WTC11 (cell line): ENCODE measurements around the gene LAMTOR1. TPM values are rescaled to one million over a fixed set of nuclear protein-coding genes. Genes with fewer than 3 reads are reported as not detected.
"Not testable (repeated sequence)": the region's sequence is repeated elsewhere in the genome, so short reads cannot be mapped to it uniquely, and the experiment has no call there.

ENCODE experiments used
- ATAC-seq: fragments of 200-7000 bp; cut with Tn5 transposase; 2 replicates; pipeline ENCODE4 v1.10.0; 2021; ENCODE audit warnings: mild to moderate bottlenecking, moderate library complexity
- CTCF ChIA-PET: fragments of 300-600 bp; sonication (Branson Sonifier 250); formaldehyde crosslinking; loops from one replicate; lab custom pipeline; 2021; ENCODE audit warnings: antibody characterized with exemption; lab: Charles Lee
- POLR2A ChIA-PET: fragments of 350-600 bp; sonication (Branson Sonifier 250); formaldehyde crosslinking; loops from one replicate; lab custom pipeline; 2021; ENCODE audit warnings: antibody characterized with exemption; lab: Charles Lee
- DNase-seq: peaks from one replicate; pipeline ENCODE4 v3.0.0; 2021; ENCODE audit warnings: low spot score
- H3K27ac Mint-ChIP-seq: 2 replicates; pipeline ENCODE4 v1.8.0; 2021; ENCODE audit warnings: mixed read lengths
- H3K27me3 Mint-ChIP-seq: 2 replicates; pipeline ENCODE4 v1.8.0; 2021; ENCODE audit warnings: low read depth, mild to moderate bottlenecking, moderate library complexity, mixed read lengths
- H3K36me3 Mint-ChIP-seq: 2 replicates; pipeline ENCODE4 v1.8.0; 2021; ENCODE audit warnings: mixed read lengths
- H3K4me1 Mint-ChIP-seq: 2 replicates; pipeline ENCODE4 v1.8.0; 2022; ENCODE audit warnings: mixed read lengths
- H3K4me3 Mint-ChIP-seq: 2 replicates; pipeline ENCODE4 v1.8.0; 2021; ENCODE audit warnings: mild to moderate bottlenecking, moderate library complexity, mixed read lengths
- H3K9me3 Mint-ChIP-seq: 2 replicates; pipeline ENCODE4 v1.8.0; 2021; ENCODE audit warnings: mixed read lengths
- CREM ChIP-seq: sonication (generic); formaldehyde crosslinking; IDR thresholded peaks from 2 replicates; pipeline ENCODE4 v1.8.1; 2022; ENCODE audit warnings: mild to moderate bottlenecking, missing genetic modification reagents, moderate library complexity
- ETV6 ChIP-seq: sonication (generic); formaldehyde crosslinking; IDR thresholded peaks from 2 replicates; pipeline ENCODE4 v1.8.1; 2022; ENCODE audit warnings: mild to moderate bottlenecking, missing genetic modification reagents
- FOXK1 ChIP-seq: sonication (generic); formaldehyde crosslinking; IDR thresholded peaks from 2 replicates; pipeline ENCODE4 v1.8.0; 2022; ENCODE audit warnings: mild to moderate bottlenecking, moderate library complexity, missing genetic modification reagents
- IRF2 ChIP-seq: sonication (generic); formaldehyde crosslinking; IDR thresholded peaks from 2 replicates; pipeline ENCODE4 v1.8.0; 2022; ENCODE audit warnings: low read depth, missing genetic modification reagents, borderline replicate concordance
- JUN ChIP-seq: sonication (generic); formaldehyde crosslinking; IDR thresholded peaks from 2 replicates; pipeline ENCODE4 v1.8.0; 2023; ENCODE audit warnings: mild to moderate bottlenecking, missing genetic modification reagents
- NR3C1 ChIP-seq: sonication (generic); formaldehyde crosslinking; conservative IDR thresholded peaks from 2 replicates; pipeline ENCODE4 v1.8.1; 2023; ENCODE audit warnings: low read depth, mild to moderate bottlenecking, missing genetic modification reagents
- OVOL2 ChIP-seq: fragments of 250-450 bp; sonication (Bioruptor Pico); IDR thresholded peaks from 2 replicates; pipeline ENCODE4 v1.9.0; 2021; ENCODE audit warnings: mild to moderate bottlenecking, borderline replicate concordance
- RELA ChIP-seq: sonication (generic); formaldehyde crosslinking; IDR thresholded peaks from 2 replicates; pipeline ENCODE4 v1.8.1; 2022; ENCODE audit warnings: missing genetic modification reagents, mild to moderate bottlenecking, borderline replicate concordance
- TEAD1 ChIP-seq: sonication (generic); formaldehyde crosslinking; IDR thresholded peaks from 2 replicates; pipeline ENCODE4 v1.8.0; 2022; ENCODE audit warnings: mild to moderate bottlenecking, missing genetic modification reagents
- ZBTB21 ChIP-seq: sonication (generic); formaldehyde crosslinking; IDR thresholded peaks from 2 replicates; pipeline ENCODE4 v1.8.1; 2023; ENCODE audit warnings: mild to moderate bottlenecking, missing genetic modification reagents, borderline replicate concordance
- ZNF263 ChIP-seq: sonication (generic); formaldehyde crosslinking; IDR thresholded peaks from 2 replicates; pipeline ENCODE4 v1.8.1; 2022; ENCODE audit warnings: low read depth, mild to moderate bottlenecking, moderate library complexity, missing genetic modification reagents
- ZNF317 ChIP-seq: sonication (generic); formaldehyde crosslinking; IDR thresholded peaks from 2 replicates; pipeline ENCODE4 v1.8.1; 2023; ENCODE audit warnings: low read depth, mild to moderate bottlenecking, moderate library complexity, missing genetic modification reagents, borderline replicate concordance
- ZNF671 ChIP-seq: fragments of 250-450 bp; sonication (Bioruptor Pico); IDR thresholded peaks from 2 replicates; pipeline ENCODE4 v1.8.0; 2021; ENCODE audit warnings: mild to moderate bottlenecking
- total RNA-seq: library from RNA; stranded (reverse); gene quantifications from 3 replicates; pipeline ENCODE4 v1.2.3, GENCODE V29; 2021
- TF ChIP-seq, protein P1 (sequence below): fragments of 250-450 bp; sonication (Bioruptor Pico); IDR thresholded peaks from 2 replicates; pipeline ENCODE4 v1.9.0; 2021; ENCODE audit warnings: mild to moderate bottlenecking
- TF ChIP-seq, protein P2 (sequence below): sonication (generic); formaldehyde crosslinking; IDR thresholded peaks from 2 replicates; pipeline ENCODE4 v1.8.1; 2022; ENCODE audit warnings: mild to moderate bottlenecking, moderate library complexity, missing genetic modification reagents
- TF ChIP-seq, protein P3 (sequence below): sonication (generic); formaldehyde crosslinking; IDR thresholded peaks from 2 replicates; pipeline ENCODE4 v1.8.0; 2022; ENCODE audit warnings: missing genetic modification reagents
- TF ChIP-seq, protein P4 (sequence below): sonication (generic); formaldehyde crosslinking; IDR thresholded peaks from 2 replicates; pipeline ENCODE4 v1.8.1; 2023; ENCODE audit warnings: mild to moderate bottlenecking, missing genetic modification reagents
- TF ChIP-seq, protein P5 (sequence below): sonication (generic); formaldehyde crosslinking; IDR thresholded peaks from 2 replicates; pipeline ENCODE4 v1.8.0; 2022; ENCODE audit warnings: mild to moderate bottlenecking, missing genetic modification reagents

The LAMTOR1 gene
- total RNA-seq, 1 experiment from 2014 or later = 79.4 TPM

DNA sequence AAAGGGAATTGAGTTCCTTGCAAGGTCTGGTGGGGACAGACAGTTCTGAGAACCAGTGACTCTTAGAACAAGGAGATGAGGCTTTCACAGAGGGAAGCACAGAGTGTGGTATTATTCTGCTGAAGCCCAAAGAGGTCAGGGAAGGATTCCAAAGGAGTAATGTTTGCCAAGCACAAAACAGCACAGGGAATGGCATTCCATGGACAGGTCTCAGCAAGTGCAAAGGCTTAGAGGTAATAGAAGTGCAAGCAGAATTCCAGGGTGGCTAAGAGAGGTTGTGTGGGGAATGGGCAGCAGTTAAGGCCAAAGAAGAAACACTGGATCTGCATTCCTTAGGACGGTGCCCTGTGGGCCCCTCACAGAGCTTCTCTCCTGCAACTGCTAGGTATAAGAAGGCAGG is 39.0 kb upstream of the LAMTOR1 start:
- H3K27me3 Mint-ChIP-seq = peaks cover 27% of the 10 kb centered on the region
- ATAC-seq, H3K4me1 Mint-ChIP-seq, POLR2A ChIA-PET, DNase-seq, H3K36me3 Mint-ChIP-seq, H3K4me3 Mint-ChIP-seq, H3K27ac Mint-ChIP-seq, H3K9me3 Mint-ChIP-seq: not testable (repeated sequence)
- CTCF ChIA-PET = interaction anchor here (0.8 kb wide), 1 partner anchor 39 kb away, joined by 4 read pairs; no protein-coding TSS in a partner anchor

DNA sequence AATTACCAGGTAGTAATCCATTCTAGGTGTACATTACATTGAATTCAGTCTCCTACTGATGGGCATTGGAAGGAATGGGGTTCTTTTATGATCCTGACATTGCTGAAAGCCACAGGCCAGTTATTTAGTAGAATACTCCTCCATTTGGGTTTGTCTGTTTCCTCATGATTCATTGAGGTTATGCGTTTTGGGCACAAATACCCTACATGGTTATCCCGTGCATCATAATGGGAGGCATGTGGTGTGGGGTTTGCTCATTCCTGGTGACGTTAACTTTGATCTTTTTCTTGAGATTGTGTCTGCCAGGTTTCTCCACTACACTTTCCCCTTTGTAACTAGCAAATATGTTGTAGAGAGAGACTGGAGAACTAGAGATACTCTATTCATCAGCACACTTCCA is 38.0 kb upstream of the LAMTOR1 start:
- DNase-seq = no peak
- no peak overlapping the region for H3K27ac Mint-ChIP-seq
- H3K27me3 Mint-ChIP-seq = peaks cover 27% of the 10 kb centered on the region
- no peak overlapping the region for H3K4me3 Mint-ChIP-seq
- no peak for TF ChIP-seq IRF2 (CRISPR knock-in tag)
- TF ChIP-seq, protein P1, sequence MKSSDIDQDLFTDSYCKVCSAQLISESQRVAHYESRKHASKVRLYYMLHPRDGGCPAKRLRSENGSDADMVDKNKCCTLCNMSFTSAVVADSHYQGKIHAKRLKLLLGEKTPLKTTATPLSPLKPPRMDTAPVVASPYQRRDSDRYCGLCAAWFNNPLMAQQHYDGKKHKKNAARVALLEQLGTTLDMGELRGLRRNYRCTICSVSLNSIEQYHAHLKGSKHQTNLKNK (CRISPR knock-in tag) = no peak
- no peak for TF ChIP-seq ZNF263 (CRISPR knock-in tag)
- TF ChIP-seq, protein P2, sequence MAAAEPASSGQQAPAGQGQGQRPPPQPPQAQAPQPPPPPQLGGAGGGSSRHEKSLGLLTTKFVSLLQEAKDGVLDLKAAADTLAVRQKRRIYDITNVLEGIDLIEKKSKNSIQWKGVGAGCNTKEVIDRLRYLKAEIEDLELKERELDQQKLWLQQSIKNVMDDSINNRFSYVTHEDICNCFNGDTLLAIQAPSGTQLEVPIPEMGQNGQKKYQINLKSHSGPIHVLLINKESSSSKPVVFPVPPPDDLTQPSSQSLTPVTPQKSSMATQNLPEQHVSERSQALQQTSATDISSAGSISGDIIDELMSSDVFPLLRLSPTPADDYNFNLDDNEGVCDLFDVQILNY (CRISPR knock-in tag) = no peak
- TF ChIP-seq ZNF317 (CRISPR knock-in tag) = no peak
- no peak for TF ChIP-seq RELA (CRISPR knock-in tag)
- TF ChIP-seq FOXK1 (CRISPR knock-in tag) = no peak
- TF ChIP-seq, protein P3, sequence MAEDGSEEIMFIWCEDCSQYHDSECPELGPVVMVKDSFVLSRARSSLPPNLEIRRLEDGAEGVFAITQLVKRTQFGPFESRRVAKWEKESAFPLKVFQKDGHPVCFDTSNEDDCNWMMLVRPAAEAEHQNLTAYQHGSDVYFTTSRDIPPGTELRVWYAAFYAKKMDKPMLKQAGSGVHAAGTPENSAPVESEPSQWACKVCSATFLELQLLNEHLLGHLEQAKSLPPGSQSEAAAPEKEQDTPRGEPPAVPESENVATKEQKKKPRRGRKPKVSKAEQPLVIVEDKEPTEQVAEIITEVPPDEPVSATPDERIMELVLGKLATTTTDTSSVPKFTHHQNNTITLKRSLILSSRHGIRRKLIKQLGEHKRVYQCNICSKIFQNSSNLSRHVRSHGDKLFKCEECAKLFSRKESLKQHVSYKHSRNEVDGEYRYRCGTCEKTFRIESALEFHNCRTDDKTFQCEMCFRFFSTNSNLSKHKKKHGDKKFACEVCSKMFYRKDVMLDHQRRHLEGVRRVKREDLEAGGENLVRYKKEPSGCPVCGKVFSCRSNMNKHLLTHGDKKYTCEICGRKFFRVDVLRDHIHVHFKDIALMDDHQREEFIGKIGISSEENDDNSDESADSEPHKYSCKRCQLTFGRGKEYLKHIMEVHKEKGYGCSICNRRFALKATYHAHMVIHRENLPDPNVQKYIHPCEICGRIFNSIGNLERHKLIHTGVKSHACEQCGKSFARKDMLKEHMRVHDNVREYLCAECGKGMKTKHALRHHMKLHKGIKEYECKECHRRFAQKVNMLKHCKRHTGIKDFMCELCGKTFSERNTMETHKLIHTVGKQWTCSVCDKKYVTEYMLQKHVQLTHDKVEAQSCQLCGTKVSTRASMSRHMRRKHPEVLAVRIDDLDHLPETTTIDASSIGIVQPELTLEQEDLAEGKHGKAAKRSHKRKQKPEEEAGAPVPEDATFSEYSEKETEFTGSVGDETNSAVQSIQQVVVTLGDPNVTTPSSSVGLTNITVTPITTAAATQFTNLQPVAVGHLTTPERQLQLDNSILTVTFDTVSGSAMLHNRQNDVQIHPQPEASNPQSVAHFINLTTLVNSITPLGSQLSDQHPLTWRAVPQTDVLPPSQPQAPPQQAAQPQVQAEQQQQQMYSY (CRISPR knock-in tag) = no peak
- no peak for TF ChIP-seq TEAD1
- no peak for TF ChIP-seq ZNF671 (CRISPR knock-in tag)
- no peak for TF ChIP-seq ZBTB21 (CRISPR knock-in tag)
- TF ChIP-seq OVOL2 (CRISPR knock-in tag) = no peak
- TF ChIP-seq NR3C1 (CRISPR knock-in tag) = no peak
- no peak for TF ChIP-seq JUN (CRISPR knock-in tag)
- TF ChIP-seq, protein P4, sequence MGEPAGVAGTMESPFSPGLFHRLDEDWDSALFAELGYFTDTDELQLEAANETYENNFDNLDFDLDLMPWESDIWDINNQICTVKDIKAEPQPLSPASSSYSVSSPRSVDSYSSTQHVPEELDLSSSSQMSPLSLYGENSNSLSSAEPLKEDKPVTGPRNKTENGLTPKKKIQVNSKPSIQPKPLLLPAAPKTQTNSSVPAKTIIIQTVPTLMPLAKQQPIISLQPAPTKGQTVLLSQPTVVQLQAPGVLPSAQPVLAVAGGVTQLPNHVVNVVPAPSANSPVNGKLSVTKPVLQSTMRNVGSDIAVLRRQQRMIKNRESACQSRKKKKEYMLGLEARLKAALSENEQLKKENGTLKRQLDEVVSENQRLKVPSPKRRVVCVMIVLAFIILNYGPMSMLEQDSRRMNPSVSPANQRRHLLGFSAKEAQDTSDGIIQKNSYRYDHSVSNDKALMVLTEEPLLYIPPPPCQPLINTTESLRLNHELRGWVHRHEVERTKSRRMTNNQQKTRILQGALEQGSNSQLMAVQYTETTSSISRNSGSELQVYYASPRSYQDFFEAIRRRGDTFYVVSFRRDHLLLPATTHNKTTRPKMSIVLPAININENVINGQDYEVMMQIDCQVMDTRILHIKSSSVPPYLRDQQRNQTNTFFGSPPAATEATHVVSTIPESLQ (CRISPR knock-in tag) = no peak
- TF ChIP-seq, protein P5, sequence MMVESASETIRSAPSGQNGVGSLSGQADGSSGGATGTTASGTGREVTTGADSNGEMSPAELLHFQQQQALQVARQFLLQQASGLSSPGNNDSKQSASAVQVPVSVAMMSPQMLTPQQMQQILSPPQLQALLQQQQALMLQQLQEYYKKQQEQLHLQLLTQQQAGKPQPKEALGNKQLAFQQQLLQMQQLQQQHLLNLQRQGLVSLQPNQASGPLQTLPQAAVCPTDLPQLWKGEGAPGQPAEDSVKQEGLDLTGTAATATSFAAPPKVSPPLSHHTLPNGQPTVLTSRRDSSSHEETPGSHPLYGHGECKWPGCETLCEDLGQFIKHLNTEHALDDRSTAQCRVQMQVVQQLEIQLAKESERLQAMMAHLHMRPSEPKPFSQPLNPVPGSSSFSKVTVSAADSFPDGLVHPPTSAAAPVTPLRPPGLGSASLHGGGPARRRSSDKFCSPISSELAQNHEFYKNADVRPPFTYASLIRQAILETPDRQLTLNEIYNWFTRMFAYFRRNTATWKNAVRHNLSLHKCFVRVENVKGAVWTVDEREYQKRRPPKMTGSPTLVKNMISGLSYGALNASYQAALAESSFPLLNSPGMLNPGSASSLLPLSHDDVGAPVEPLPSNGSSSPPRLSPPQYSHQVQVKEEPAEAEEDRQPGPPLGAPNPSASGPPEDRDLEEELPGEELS = no peak
- no peak for TF ChIP-seq ETV6 (CRISPR knock-in tag)
- TF ChIP-seq CREM (CRISPR knock-in tag) = no peak
- TF ChIP-seq, all 79 proteins: peak for 0
- no peak for ATAC-seq
- H3K9me3 Mint-ChIP-seq = no peaks in the 10 kb centered on the region
- POLR2A ChIA-PET = no interaction called here
- no peaks in the 10 kb centered on the region for H3K4me1 Mint-ChIP-seq
- no peaks in the 10 kb centered on the region for H3K36me3 Mint-ChIP-seq
- CTCF ChIA-PET = interaction anchor here (0.6 kb wide), 1 partner anchor 331 kb away, joined by 3 read pairs; no protein-coding TSS in a partner anchor
